ENCODE measurements around the gene GRIN1. TPM values are rescaled to one million over a fixed set of nuclear protein-coding genes. Genes with fewer than 3 reads are reported as not detected.

The GRIN1 gene
- total RNA-seq, 2 experiments from 2014 or later, result not detected

DNA sequence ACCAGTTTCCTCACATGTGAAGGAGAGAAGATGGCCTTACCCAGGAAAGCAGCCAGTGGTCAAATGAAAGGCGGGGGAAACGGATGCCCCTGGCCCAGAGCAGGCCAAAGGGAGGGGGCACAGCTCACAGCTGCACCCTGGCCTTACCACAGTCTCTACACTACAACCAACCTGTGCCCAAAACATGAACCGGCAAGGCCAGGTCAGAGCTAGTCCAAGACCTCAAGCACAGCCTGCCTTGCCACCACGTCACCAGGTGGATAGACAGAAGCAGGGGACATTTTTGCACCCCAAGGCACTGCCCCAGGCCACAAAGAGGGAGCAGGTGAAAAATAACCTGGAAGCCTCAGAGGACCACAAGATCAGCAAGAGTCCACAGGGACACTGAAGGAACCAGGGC, 4.5 kb downstream of the GRIN1 start:
- Mint-ChIP-seq H3K9me3 (ENCODE audit: insufficient read depth) (no peaks in the 10 kb centered on the region), H3K27ac (no peak overlapping the region), H3K4me1 (ENCODE audit: low read depth) (peaks cover 14% of the 10 kb centered on the region), H3K4me3 (no peak overlapping the region), H3K36me3 (ENCODE audit: low read depth) (no peaks in the 10 kb centered on the region), H3K27me3 (ENCODE audit: low read depth) (peaks cover 22% of the 10 kb centered on the region)
- ChIA-PET POLR2A (no interaction called here), CTCF (no interaction called here)
- ATAC-seq, result no peak
- DNase-seq, result no peak

DNA sequence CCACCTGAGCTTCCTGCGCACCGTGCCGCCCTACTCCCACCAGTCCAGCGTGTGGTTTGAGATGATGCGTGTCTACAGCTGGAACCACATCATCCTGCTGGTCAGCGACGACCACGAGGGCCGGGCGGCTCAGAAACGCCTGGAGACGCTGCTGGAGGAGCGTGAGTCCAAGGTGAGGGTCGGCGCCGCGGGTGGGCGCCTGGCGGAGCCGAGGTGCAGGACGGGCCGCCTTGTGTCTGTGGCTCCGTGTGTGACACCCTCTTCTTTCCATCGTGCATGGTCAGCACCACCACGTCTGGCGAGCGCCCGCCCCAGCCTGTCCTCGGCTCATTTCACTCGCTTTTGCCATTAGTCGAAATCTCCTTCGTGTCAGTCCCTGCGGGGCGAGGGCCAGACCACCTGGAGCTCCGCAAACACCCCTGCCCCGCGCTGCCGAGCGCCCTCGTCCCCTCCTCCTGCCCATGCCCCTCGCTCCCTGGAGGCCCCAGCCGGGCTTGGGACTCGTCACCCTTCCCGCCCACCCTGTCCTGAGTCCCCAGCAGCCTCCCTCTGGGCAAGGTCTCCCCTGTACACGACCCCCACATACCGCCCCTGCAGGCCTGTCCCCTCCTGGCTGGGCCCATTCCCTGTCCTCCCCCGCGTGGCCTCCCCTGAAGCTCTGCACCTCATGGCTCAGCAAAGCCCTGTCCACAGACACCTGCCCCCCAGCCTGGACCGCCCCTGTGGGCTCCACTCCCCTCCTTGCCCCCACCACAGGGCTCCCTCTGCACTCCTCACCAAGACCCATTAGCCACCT, 7.0 kb downstream of the GRIN1 start:
- POLR2A ChIA-PET, result interaction anchor here (1.0 kb wide), 1 partner anchor 43 kb away, joined by 3 read pairs; no protein-coding TSS in a partner anchor
- no peaks in the 10 kb centered on the region for H3K9me3 Mint-ChIP-seq (ENCODE audit: insufficient read depth)
- H3K4me3 Mint-ChIP-seq, result no peak overlapping the region
- peaks cover 10% of the 10 kb centered on the region for H3K27me3 Mint-ChIP-seq (ENCODE audit: low read depth)
- no peaks in the 10 kb centered on the region for H3K36me3 Mint-ChIP-seq (ENCODE audit: low read depth)
- DNase-seq, result no peak
- H3K4me1 Mint-ChIP-seq (ENCODE audit: low read depth), result peaks cover 4% of the 10 kb centered on the region
- ATAC-seq, result no peak
- CTCF ChIA-PET, result no interaction called here
- H3K27ac Mint-ChIP-seq, result no peak overlapping the region

DNA sequence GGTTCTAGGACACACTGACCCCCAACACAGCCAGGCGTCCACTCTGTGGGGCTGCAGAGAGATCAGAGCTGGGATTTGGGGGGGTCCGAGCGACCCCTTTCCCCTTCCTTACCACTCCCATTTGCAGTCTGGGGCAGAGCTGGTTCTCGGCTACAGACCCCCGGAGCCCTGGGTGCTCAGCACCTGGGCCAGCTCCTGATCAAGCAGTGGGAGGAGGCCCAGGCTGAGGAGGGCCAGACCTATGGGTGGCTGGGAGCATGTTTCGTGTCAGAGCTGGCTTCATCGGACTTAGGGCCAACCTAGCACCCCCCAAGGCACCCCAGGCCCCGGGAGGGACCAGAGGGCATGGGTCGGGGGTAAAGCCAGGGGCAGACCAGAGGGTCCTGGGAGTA, 7.6 kb downstream of the GRIN1 start:
- Mint-ChIP-seq H3K27me3 (ENCODE audit: low read depth) (peaks cover 10% of the 10 kb centered on the region), H3K27ac (no peak overlapping the region), H3K4me1 (ENCODE audit: low read depth) (peaks cover 7% of the 10 kb centered on the region), H3K36me3 (ENCODE audit: low read depth) (no peaks in the 10 kb centered on the region), H3K9me3 (ENCODE audit: insufficient read depth) (no peaks in the 10 kb centered on the region), H3K4me3 (no peak overlapping the region)
- ChIA-PET POLR2A (interaction anchor here (1.0 kb wide), 1 partner anchor 42 kb away, joined by 3 read pairs; no protein-coding TSS in a partner anchor), CTCF (no interaction called here)
- ATAC-seq (no peak), DNase-seq (no peak)

DNA sequence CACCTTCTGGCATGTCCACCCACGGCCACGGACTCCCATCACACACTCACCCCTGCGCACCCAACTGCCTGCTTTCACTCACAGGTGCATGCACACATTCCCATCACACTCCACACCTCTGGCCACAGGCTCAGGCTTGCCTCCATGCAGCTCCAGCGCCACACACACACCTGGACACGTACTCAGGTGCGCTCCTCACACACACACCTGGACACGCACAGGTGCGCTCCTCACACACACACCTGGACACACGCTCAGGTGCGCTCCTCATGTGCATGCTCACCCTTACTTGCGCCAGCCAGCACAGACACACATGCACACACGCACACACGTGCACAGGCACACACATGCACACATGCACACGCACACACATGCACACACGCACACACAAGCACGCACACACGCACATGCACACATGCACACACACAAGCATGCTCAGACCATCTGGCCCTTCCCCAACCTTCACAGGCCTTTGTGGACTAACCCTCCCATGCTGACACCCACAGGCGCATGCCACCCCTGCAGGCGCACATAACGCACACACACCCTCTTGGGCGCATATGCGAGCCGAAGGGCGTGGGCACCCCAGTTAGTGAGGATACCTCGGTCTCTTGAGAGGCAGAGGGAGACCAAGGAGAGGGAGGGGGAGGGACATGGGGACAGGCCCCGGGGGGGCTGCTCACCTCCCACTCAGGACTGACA, 8.3 kb downstream of the GRIN1 start:
- H3K27ac Mint-ChIP-seq, result no peak overlapping the region
- ChIA-PET POLR2A (no interaction called here), CTCF (no interaction called here)

DNA sequence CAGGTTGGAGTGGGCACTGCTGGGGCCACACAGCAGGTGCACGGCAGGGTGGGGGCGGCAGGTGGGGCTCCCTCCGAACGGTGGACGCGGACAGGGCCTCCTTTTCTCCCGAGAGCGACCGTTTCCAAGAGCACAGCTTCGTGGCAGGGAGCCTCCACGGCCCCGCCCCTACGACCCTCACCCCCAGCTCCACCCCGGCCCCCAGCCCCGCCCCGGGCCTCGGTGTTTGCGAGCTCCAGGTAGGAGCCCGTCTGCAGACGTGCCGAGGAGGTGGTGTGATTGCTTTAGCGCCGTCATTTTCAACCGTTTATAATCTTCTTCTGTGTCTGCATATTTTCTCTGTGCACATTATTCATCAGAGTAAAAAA, 8.8 kb downstream of the GRIN1 start:
- Mint-ChIP-seq H3K36me3 (ENCODE audit: low read depth) (no peaks in the 10 kb centered on the region), H3K9me3 (ENCODE audit: insufficient read depth) (no peaks in the 10 kb centered on the region), H3K27ac (no peak overlapping the region), H3K4me3 (no peak overlapping the region), H3K4me1 (ENCODE audit: low read depth) (peaks cover 7% of the 10 kb centered on the region), H3K27me3 (ENCODE audit: low read depth) (peaks cover 2% of the 10 kb centered on the region)
- ATAC-seq (no peak), DNase-seq (no peak)
- ChIA-PET CTCF (no interaction called here), POLR2A (no interaction called here)

More for the DNA sequence above, 8.3 kb downstream of the GRIN1 start:
- ATAC-seq (no peak), DNase-seq (no peak)
- Mint-ChIP-seq H3K9me3 (ENCODE audit: insufficient read depth) (no peaks in the 10 kb centered on the region), H3K36me3 (ENCODE audit: low read depth) (no peaks in the 10 kb centered on the region), H3K4me1 (ENCODE audit: low read depth) (peaks cover 7% of the 10 kb centered on the region), H3K4me3 (no peak overlapping the region), H3K27me3 (ENCODE audit: low read depth) (peaks cover 4% of the 10 kb centered on the region)

DNA sequence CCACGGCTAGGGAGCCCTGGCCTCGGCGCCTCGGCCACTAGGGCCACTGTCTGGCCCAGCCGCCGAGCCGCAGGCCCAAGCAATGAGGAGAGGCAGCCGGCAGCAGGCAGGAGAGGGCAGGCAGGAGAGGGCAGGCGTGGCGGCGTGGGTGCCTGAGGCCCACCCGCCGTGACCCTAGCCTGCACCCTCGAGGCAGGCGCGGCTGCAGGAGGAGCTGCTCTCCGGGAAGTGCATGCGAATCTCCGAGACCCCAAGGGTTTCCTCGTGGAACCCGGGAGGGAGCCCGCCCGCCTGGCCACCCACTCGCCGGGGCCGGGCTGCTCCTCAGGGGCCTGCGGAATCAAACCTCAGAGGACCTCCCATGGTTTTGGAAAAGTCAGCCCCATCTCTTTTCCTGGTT, 9.3 kb downstream of the GRIN1 start:
- ChIA-PET CTCF (no interaction called here), POLR2A (no interaction called here)
- no peak for ATAC-seq
- H3K4me1 Mint-ChIP-seq (ENCODE audit: low read depth), result peaks cover 7% of the 10 kb centered on the region
- DNase-seq, result no peak
- H3K9me3 Mint-ChIP-seq (ENCODE audit: insufficient read depth), result no peaks in the 10 kb centered on the region
- H3K27ac Mint-ChIP-seq, result no peak overlapping the region
- no peaks in the 10 kb centered on the region for H3K36me3 Mint-ChIP-seq (ENCODE audit: low read depth)
- no peak overlapping the region for H3K4me3 Mint-ChIP-seq
- peaks cover 2% of the 10 kb centered on the region for H3K27me3 Mint-ChIP-seq (ENCODE audit: low read depth)

DNA sequence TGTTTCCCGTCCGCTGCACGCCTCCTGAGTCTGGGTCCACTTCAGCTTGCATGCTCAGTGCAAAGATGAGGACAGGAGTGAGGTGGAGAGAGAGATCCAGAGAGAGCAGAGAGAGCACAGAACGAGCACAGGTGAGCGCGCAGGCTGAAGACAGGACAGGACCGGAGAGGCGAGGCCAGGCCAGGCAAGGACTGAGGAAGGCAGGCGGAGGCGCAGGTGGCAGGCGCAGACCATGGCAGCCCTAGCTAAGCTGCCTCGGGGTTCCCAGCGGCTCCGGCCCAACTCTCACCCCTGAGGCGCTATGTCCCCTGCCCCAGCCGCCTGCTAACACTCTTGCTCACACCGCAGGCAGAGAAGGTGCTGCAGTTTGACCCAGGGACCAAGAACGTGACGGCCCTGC, 9.7 kb downstream of the GRIN1 start:
- DNase-seq (no peak), ATAC-seq (no peak)
- ChIA-PET CTCF (interaction anchor here (1.3 kb wide), 1 partner anchor 88 kb away, joined by 6 read pairs; no protein-coding TSS in a partner anchor), POLR2A (interaction anchor here (1.4 kb wide), 1 partner anchor 19 kb away, joined by 6 read pairs; no protein-coding TSS in a partner anchor)
- Mint-ChIP-seq H3K36me3 (ENCODE audit: low read depth) (no peaks in the 10 kb centered on the region), H3K27ac (no peak overlapping the region), H3K4me3 (no peak overlapping the region), H3K9me3 (ENCODE audit: insufficient read depth) (no peaks in the 10 kb centered on the region), H3K4me1 (ENCODE audit: low read depth) (peaks cover 7% of the 10 kb centered on the region), H3K27me3 (ENCODE audit: low read depth) (peaks cover 2% of the 10 kb centered on the region)

DNA sequence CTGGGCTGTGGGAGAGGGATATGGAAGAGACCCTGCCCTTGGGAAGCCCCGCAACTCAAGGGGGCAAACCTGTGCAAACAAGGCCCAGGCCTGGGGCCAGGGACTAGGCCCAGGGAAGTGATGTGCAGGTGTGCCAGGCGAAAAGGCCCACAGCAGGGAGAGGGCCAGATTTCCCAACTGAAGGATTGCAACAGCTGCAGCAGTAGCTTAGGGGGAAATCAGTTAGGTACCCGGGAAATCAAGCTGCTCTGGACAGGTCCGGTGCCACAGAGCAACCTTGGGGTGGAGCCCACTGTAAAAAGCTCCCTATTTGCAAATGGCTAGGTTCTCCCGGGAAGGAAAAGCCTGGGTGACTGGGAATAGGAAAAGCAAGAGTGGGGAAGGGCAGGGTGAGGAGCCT, 10.4 kb downstream of the GRIN1 start:
- Mint-ChIP-seq H3K36me3 (ENCODE audit: low read depth) (no peaks in the 10 kb centered on the region), H3K9me3 (ENCODE audit: insufficient read depth) (no peaks in the 10 kb centered on the region), H3K27ac (no peak overlapping the region), H3K4me1 (ENCODE audit: low read depth) (peaks cover 7% of the 10 kb centered on the region), H3K4me3 (no peak overlapping the region), H3K27me3 (ENCODE audit: low read depth) (peaks cover 2% of the 10 kb centered on the region)
- DNase-seq (no peak), ATAC-seq (no peak)
- POLR2A ChIA-PET, result interaction anchor here (1.4 kb wide), 1 partner anchor 20 kb away, joined by 6 read pairs; no protein-coding TSS in a partner anchor
- CTCF ChIA-PET, result interaction anchor here (0.9 to 1.9 kb wide), 4 partner anchors 27 to 87 kb away, joined by 3 to 6 read pairs (median 4); partner anchors contain the start of gene RNF224

DNA sequence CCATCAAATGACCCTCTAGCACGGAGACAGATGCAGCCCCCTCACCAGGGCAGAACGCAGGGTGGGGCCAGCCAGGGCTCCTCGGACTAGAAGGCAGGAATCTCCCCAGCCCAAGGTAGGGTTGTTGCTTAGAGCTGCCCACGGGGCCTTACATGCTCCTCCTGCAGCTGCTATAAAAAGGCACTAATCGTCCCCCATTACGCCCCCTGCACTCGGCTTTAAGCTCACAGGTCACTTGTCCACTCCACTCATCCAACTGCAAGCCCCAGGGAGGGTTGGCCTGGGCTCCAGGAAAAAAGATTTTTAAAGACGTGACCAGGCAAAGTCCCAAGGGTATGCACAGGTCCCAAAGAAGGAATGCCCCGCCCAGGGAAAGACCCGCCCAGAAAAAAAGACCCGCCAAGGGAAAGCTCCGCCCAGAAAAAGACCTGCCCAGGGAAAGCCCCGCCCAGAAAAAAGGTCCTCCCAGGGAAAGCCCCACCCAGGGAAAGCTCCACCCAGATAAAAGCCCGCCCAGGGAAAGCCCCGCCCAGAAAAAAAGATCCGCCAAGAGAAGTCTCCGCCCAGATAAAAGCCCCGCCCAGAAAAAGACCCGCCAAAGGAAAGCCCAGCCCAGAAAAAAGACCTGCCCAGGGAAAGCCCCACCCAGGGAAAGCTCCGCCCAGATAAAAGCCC, 11.1 kb downstream of the GRIN1 start:
- H3K9me3 Mint-ChIP-seq (ENCODE audit: insufficient read depth), result no peaks in the 10 kb centered on the region
- H3K4me1 Mint-ChIP-seq (ENCODE audit: low read depth), result peaks cover 7% of the 10 kb centered on the region
- no peak for ATAC-seq
- no peak overlapping the region for H3K4me3 Mint-ChIP-seq
- ChIA-PET POLR2A (interaction anchor here (1.2 to 1.4 kb wide), 3 partner anchors 12 to 21 kb away, joined by 3 to 6 read pairs (median 3); no protein-coding TSS in a partner anchor), CTCF (interaction anchor here (0.7 to 2.0 kb wide), 6 partner anchors 21 to 115 kb away, joined by 3 to 6 read pairs (median 4); partner anchors contain the start of gene RNF224)
- no peak overlapping the region for H3K27ac Mint-ChIP-seq
- DNase-seq, result peak; percentile 50
- peaks cover 7% of the 10 kb centered on the region for H3K27me3 Mint-ChIP-seq (ENCODE audit: low read depth)
- H3K36me3 Mint-ChIP-seq (ENCODE audit: low read depth), result no peaks in the 10 kb centered on the region

DNA sequence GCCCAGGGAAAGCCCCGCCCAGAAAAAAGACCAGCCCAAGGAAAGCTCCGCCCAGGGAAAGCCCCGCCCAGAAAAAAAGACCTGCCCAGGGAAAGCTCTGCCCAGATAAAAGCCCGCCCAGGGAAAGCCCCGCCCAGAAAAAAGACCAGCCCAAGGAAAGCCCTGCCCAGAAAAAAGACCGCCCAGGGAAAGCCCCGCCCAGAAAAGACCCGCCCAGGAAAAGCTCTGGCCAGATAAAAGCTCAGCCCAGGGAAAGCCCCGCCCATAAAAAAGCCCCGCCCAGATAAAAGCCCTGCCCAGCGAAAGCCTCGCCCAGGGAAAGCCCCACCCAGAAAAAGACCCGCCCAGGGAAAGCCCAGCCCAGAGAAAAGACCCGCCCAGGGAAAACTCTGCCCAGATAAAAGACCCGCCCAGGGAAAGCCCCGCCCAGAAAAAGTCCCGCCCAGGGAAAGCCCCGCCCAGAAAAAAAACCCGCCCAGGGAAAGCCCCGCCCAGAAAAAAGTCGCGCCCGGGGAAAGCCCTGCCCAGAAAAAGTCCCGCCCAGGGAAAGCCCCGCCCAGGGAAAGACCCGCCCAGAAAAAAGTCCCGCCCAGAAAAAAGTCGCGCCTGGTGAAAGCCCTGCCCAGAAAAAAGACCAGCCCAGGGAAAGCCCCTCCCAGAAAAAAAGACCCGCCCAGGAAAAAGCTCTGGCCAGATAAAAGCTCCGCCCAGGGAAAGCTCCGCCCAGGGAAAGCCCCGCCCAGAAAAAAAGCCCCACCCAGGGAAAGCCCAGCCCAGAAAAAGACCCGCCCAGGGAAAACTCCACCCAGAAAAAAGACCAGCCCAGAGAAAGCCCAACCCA, 11.9 kb downstream of the GRIN1 start:
- Mint-ChIP-seq H3K4me1 (ENCODE audit: low read depth) (peaks cover 7% of the 10 kb centered on the region), H3K4me3 (no peak overlapping the region), H3K27me3 (ENCODE audit: low read depth) (peaks cover 10% of the 10 kb centered on the region), H3K36me3 (ENCODE audit: low read depth) (no peaks in the 10 kb centered on the region), H3K9me3 (ENCODE audit: insufficient read depth) (no peaks in the 10 kb centered on the region), H3K27ac (no peak overlapping the region)
- DNase-seq (peak; percentile 61), ATAC-seq (peak; percentile 40)
- ChIA-PET CTCF (interaction anchor here (1.2 to 2.0 kb wide), 4 partner anchors 38 to 116 kb away, joined by 3 to 4 read pairs (median 4); partner anchors contain the start of genes ANAPC2, RNF224 and SSNA1), POLR2A (interaction anchor here (0.8 to 1.3 kb wide), 4 partner anchors 13 to 90 kb away, joined by 3 to 4 read pairs (median 3); partner anchors contain the start of gene TUBB4B)

DNA sequence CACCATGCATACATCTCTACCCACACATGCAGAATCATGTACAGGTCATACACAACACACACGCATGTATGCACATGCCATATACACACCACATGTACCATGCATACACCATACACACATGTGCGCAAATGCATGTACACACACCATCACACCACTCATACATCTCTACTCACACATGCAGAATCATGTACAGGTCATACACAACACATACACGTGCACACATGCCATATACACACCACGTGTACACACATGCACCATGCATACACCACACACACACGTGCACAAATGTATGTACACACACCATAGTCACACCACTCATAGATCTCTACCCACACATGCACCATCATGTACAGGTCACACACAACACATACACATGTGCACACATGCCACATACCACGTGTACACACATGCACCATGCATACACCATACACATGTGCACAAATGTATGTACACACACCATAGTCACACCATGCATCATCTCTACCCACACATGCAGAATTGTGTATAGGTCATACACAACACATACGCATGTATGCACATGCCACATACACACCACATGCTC, 14.0 kb downstream of the GRIN1 start:
- no peaks in the 10 kb centered on the region for H3K9me3 Mint-ChIP-seq (ENCODE audit: insufficient read depth)
- no peaks in the 10 kb centered on the region for H3K36me3 Mint-ChIP-seq (ENCODE audit: low read depth)
- ChIA-PET CTCF (interaction anchor here (0.9 kb wide), 1 partner anchor 74 kb away, joined by 3 read pairs; the partner anchor contains the start of gene RNF224), POLR2A (no interaction called here)
- H3K27me3 Mint-ChIP-seq (ENCODE audit: low read depth), result peaks cover 23% of the 10 kb centered on the region
- H3K4me3 Mint-ChIP-seq, result no peak overlapping the region
- DNase-seq (no peak), ATAC-seq (no peak)
- no peak overlapping the region for H3K27ac Mint-ChIP-seq
- H3K4me1 Mint-ChIP-seq (ENCODE audit: low read depth), result peaks cover 19% of the 10 kb centered on the region

All from activated CD8-positive, alpha-beta T cell treated with anti-CD3 and anti-CD28 coated beads, Interleukin-2, amount 10 ng/mL, durations not matched to agents 7 days and 5 days (primary cell).